NT2/D1 (cell line): Measurements from ENCODE around the gene FOXO6.

Experiments used
- DNase-seq: peaks from one replicate; pipeline ENCODE4 v3.0.0-alpha.2; 2011; ENCODE audit warnings: low read depth, low spot score
- H3K27me3 ChIP-seq: 2 replicates; pipeline ENCODE4 v1.6.0; 2011; ENCODE audit warnings: mild to moderate bottlenecking; ENCODE audit not compliant: insufficient read length, insufficient read depth
- H3K36me3 ChIP-seq: 2 replicates; pipeline ENCODE4 v1.6.1; 2011; ENCODE audit warnings: mild to moderate bottlenecking, low read length, mixed read lengths; ENCODE audit not compliant: insufficient read depth, insufficient read length
- H3K4me1 ChIP-seq: 2 replicates; pipeline ENCODE4 v1.5.1; 2011; ENCODE audit not compliant: insufficient read depth, insufficient read length
- H3K4me3 ChIP-seq: 2 replicates; pipeline ENCODE4 v1.5.1; 2011; ENCODE audit warnings: low read depth; ENCODE audit not compliant: insufficient read length
- H3K9ac ChIP-seq: 2 replicates; pipeline ENCODE4 v1.6.0; 2011; ENCODE audit warnings: low read depth; ENCODE audit not compliant: insufficient read length
- H3K9me3 ChIP-seq: 2 replicates; pipeline ENCODE4 v1.5.1; 2011; ENCODE audit warnings: mild to moderate bottlenecking, low read length; ENCODE audit not compliant: insufficient read depth
- SUZ12 ChIP-seq: IDR thresholded peaks from 2 replicates; pipeline ENCODE4 v1.6.1; 2011; ENCODE audit not compliant: insufficient read length, insufficient read depth; ENCODE audit errors: extremely low read depth
- YY1 ChIP-seq: IDR thresholded peaks from 2 replicates; pipeline ENCODE4 v1.6.1; 2011; ENCODE audit not compliant: insufficient read length, insufficient read depth
- ZNF274 ChIP-seq: IDR thresholded peaks from 2 replicates; pipeline ENCODE4 v1.6.1; 2011; ENCODE audit warnings: mild to moderate bottlenecking, low read depth, low read length

The FOXO6 gene

GRCh38 chr1:41378999-41379737, 17.9 kb downstream of the FOXO6 start:
- peaks cover 18% of the 10 kb centered on the region for H3K4me1 ChIP-seq
- no peak for DNase-seq
- no peaks in the 10 kb centered on the region for H3K9me3 ChIP-seq
- peaks cover 73% of the 10 kb centered on the region for H3K27me3 ChIP-seq
- TF ChIP-seq ZNF274, result no peak
- no peak for TF ChIP-seq YY1
- no peak for TF ChIP-seq SUZ12
- no peak overlapping the region for H3K4me3 ChIP-seq
- H3K9ac ChIP-seq, result no peak overlapping the region
- peaks cover 22% of the 10 kb centered on the region for H3K36me3 ChIP-seq

GRCh38 chr1:41379738-41380130, 18.5 kb downstream of the FOXO6 start:
- H3K27me3 ChIP-seq, result peaks cover 73% of the 10 kb centered on the region
- H3K4me3 ChIP-seq, result no peak overlapping the region
- peaks cover 21% of the 10 kb centered on the region for H3K4me1 ChIP-seq
- H3K9me3 ChIP-seq, result no peaks in the 10 kb centered on the region
- H3K36me3 ChIP-seq, result peaks cover 22% of the 10 kb centered on the region
- no peak overlapping the region for H3K9ac ChIP-seq
- TF ChIP-seq YY1 (no peak), SUZ12 (no peak), ZNF274 (no peak)
- DNase-seq, result no peak

GRCh38 chr1:41380195-41380594, 19.0 kb downstream of the FOXO6 start:
- Histone ChIP-seq H3K9me3 (no peaks in the 10 kb centered on the region), H3K27me3 (peaks cover 75% of the 10 kb centered on the region), H3K4me1 (peaks cover 21% of the 10 kb centered on the region), H3K9ac (no peak overlapping the region), H3K36me3 (peaks cover 22% of the 10 kb centered on the region), H3K4me3 (no peak overlapping the region)
- DNase-seq, result no peak
- TF ChIP-seq ZNF274 (no peak), SUZ12 (no peak), YY1 (no peak)

- TF ChIP-seq ZNF274 (no peak), SUZ12 (no peak), YY1 (no peak)
- DNase-seq, result no peak
- H3K4me3 ChIP-seq, result peak overlapping the region; percentile 69
- peaks cover 18% of the 10 kb centered on the region for H3K36me3 ChIP-seq
- H3K9me3 ChIP-seq, result no peaks in the 10 kb centered on the region
- H3K4me1 ChIP-seq, result peaks cover 27% of the 10 kb centered on the region
- peak overlapping the region; percentile 88 for H3K9ac ChIP-seq
- peaks cover 77% of the 10 kb centered on the region for H3K27me3 ChIP-seq
These were observed 19.9 kb downstream of the FOXO6 start for GRCh38 chr1:41380979-41381691.

- no peak for DNase-seq
These were observed 20.7 kb downstream of the FOXO6 start for GRCh38 chr1:41381692-41382479.

GRCh38 chr1:41382480-41383090, 21.4 kb downstream of the FOXO6 start:
- Histone ChIP-seq H3K27me3 (peaks cover 79% of the 10 kb centered on the region), H3K9ac (peak overlapping the region; percentile 88), H3K36me3 (peaks cover 12% of the 10 kb centered on the region), H3K9me3 (no peaks in the 10 kb centered on the region), H3K4me1 (peaks cover 38% of the 10 kb centered on the region), H3K4me3 (peak overlapping the region; percentile 69)
- no peak for TF ChIP-seq SUZ12
- no peak for TF ChIP-seq ZNF274
- no peak for TF ChIP-seq YY1
- no peak for DNase-seq

More at GRCh38 chr1:41381692-41382479, 20.7 kb downstream of the FOXO6 start:
- TF ChIP-seq YY1 (no peak), ZNF274 (no peak), SUZ12 (no peak)
- H3K27me3 ChIP-seq, result peaks cover 81% of the 10 kb centered on the region
- H3K4me3 ChIP-seq, result peak overlapping the region; percentile 69
- H3K4me1 ChIP-seq, result peaks cover 31% of the 10 kb centered on the region
- H3K9me3 ChIP-seq, result no peaks in the 10 kb centered on the region
- peak overlapping the region; percentile 88 for H3K9ac ChIP-seq
- H3K36me3 ChIP-seq, result peaks cover 18% of the 10 kb centered on the region
